K562 (cell line): ENCODE results near the gene DOK3. TPM values are rescaled to one million over a fixed set of nuclear protein-coding genes. Genes with fewer than 3 reads are reported as not detected.

Source experiments
- CBFB ChIP-seq: sonication (generic); formaldehyde crosslinking; IDR thresholded peaks from 2 replicates; pipeline ENCODE4 v1.4.0; 2020; ENCODE audit warnings: mild to moderate bottlenecking, missing genetic modification reagents
- HDAC2 ChIP-seq: fragments of 450-650 bp; IDR thresholded peaks from 2 replicates; pipeline ENCODE4 v1.6.1; 2016; ENCODE audit warnings: mild to moderate bottlenecking
- JUN ChIP-seq, 2 experiments: sonication (generic) in 1 of 2; formaldehyde crosslinking in 1 of 2; IDR thresholded peaks; 2 replicates each; pipeline versions ENCODE4 v1.6.1 to v1.8.0; 2012 to 2022; ENCODE audit warnings: borderline replicate concordance in 2 of 2, mild to moderate bottlenecking in 2 of 2, improper control_type of control experiment in 1 of 2, low read depth in 1 of 2, low read length in 1 of 2, missing genetic modification reagents in 1 of 2
- NUFIP1 ChIP-seq: fragments of 450-650 bp; IDR thresholded peaks from 2 replicates; pipeline ENCODE4 v1.6.1; 2018; ENCODE audit not compliant: partially characterized antibody
- POLR2A ChIP-seq: fragments of 450-650 bp; conservative IDR thresholded peaks from 2 replicates; pipeline ENCODE4 v1.6.1; 2016
- PYGO2 ChIP-seq: fragments of 450-650 bp; IDR thresholded peaks from 2 replicates; pipeline ENCODE4 v1.6.1; 2016; ENCODE audit warnings: mild to moderate bottlenecking, missing genetic modification characterization, moderate library complexity, missing compliant biosample characterization
- RFX5 ChIP-seq: IDR thresholded peaks from 2 replicates; pipeline ENCODE4 v1.6.1; 2011; ENCODE audit warnings: low read depth, mild to moderate bottlenecking, improper control_type of control experiment, low read length
- polyA plus RNA-seq, 8 experiments: library from polyadenylated mRNA; depleted of rRNA in 4 of 8; stranded (reverse) in 5 of 8; unstranded in 3 of 8; fragments of >200 nt; fragmentation: Nextera tagmentation in 2 of 8; fragmentation: Illumina TruSeq in 1 of 8; extraction: Ambion mirVana in 2 of 8; extraction: Trizol in 1 of 8; gene quantifications; 2 replicates each; pipeline versions ENCODE4 v1.2.1 to v1.2.3, GENCODE V29; 2011 to 2014; ENCODE audit warnings: inconsistent platforms in 1 of 8, missing spikeins in 1 of 8
- total RNA-seq, 7 experiments: library from RNA; depleted of rRNA in 6 of 7; stranded (reverse); fragments of >200 nt in 6 of 7; fragmentation: Illumina TruSeq in 2 of 7; extraction: Trizol in 2 of 7; gene quantifications; 2 replicates each; pipeline versions ENCODE4 v1.2.1 to v1.2.3, GENCODE V29; 2011 to 2021; ENCODE audit warnings: low replicate concordance in 1 of 7
- TF ChIP-seq, protein P1 (sequence below), 2 experiments: fragments of 200-800 bp in 1 of 2; sonication (Bioruptor generic) in 1 of 2; sonication (generic) in 1 of 2; formaldehyde crosslinking in 1 of 2; IDR thresholded peaks in 1 of 2; conservative IDR thresholded peaks in 1 of 2; 2 replicates each; pipeline versions ENCODE4 v1.5.0 to v1.6.1; 2016 to 2020; ENCODE audit warnings: missing compliant biosample characterization in 1 of 2, missing genetic modification characterization in 1 of 2, missing genetic modification reagents in 1 of 2
- TF ChIP-seq, protein P2 (sequence below): sonication (generic); formaldehyde crosslinking; IDR thresholded peaks from 2 replicates; pipeline ENCODE4 v1.8.0; 2023; ENCODE audit warnings: mild to moderate bottlenecking, missing genetic modification reagents
- TF ChIP-seq, protein P3 (sequence below), 2 experiments: fragments of 450-650 bp in 1 of 2; sonication (generic) in 1 of 2; formaldehyde crosslinking in 1 of 2; IDR thresholded peaks; 2 replicates each; pipeline versions ENCODE4 v1.7.1 to v1.9.0; 2016 to 2022; ENCODE audit warnings: inconsistent platforms in 1 of 2, mild to moderate bottlenecking in 1 of 2, missing genetic modification reagents in 1 of 2

DOK3 gene
- total and polyA plus RNA-seq, 9 of the 15 experiments (the other 6 are each of a cell fraction or from before 2014, with no cell fraction given): 1.3 to 23.0 (median 8.0) TPM

DNA sequence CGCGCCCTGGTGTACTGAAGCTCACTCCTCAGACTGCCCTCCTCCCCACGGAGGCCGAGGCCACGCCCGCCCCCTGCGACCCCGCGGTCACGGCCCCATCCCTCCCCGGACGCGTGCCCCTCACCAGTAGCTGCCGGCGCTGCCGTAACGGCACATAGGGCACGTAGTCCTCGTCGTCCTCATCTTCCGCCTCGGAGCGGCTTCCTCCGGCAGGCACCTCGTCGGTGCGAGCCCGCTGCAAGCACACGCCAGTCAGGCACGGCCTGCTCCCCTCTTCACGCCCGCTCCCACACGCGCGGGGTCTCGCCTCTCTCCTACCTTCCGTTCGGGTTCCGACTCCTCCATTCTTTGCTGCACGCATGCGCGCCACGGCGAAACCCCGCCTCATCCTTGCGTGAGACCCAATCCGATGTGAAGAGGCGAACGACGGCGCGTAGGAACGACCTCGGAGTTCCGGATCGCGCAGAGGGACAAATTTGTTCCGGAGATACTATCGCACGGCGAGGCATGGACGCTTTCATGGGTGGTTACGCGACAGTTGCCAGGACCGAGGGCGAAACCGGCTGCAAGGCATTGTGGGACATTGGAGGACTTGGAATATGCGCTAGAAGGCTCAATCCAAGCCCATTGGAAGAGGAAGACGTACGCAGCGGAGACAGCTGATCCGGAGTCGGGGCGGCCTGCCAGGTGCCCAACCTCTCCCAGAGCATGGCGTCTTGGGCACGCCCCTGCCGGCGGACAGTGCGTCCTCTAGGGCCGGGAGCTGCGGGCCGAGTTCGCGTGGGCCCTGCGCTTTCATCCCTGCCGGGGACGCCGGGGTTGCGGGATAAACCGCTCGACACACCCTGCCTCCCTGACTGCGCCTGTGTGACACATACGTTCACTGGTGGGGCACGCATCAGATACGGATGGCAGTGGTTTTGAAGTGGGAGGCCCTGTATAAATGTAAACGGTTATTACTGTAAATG is 7.3 kb upstream of the DOK3 start, which contains the start of gene DDX41 (continued):
- peak; percentile 61; the same call in 1 of the 2 replicates for TF ChIP-seq CBFB (CRISPR knock-in tag)
- 0 out of 2 replicates have a peak, but pooled peaks have one; percentile 20 for TF ChIP-seq JUN (IDR thresholded peaks at IDR 0.05; ENCODE audit: borderline replicate concordance, low read depth, low read length)
- no peak for TF ChIP-seq JUN (CRISPR knock-in tag; IDR thresholded peaks at IDR 0.05; ENCODE audit: borderline replicate concordance)
- TF ChIP-seq RFX5: peak; percentile 87
- TF ChIP-seq, protein P1, sequence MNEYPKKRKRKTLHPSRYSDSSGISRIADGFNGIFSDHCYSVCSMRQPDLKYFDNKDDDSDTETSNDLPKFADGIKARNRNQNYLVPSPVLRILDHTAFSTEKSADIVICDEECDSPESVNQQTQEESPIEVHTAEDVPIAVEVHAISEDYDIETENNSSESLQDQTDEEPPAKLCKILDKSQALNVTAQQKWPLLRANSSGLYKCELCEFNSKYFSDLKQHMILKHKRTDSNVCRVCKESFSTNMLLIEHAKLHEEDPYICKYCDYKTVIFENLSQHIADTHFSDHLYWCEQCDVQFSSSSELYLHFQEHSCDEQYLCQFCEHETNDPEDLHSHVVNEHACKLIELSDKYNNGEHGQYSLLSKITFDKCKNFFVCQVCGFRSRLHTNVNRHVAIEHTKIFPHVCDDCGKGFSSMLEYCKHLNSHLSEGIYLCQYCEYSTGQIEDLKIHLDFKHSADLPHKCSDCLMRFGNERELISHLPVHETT (CRISPR knock-in tag; conservative IDR thresholded peaks at IDR 0.05 in 1 of 2, IDR thresholded peaks at IDR 0.05 in 1 of 2): peak in 1 of 2 experiments; percentile 87; a peak in 2 of 4 replicates
- peak; percentile 94 for TF ChIP-seq POLR2A
- no peak for TF ChIP-seq NUFIP1
- TF ChIP-seq HDAC2: peak; percentile 89
- no peak for TF ChIP-seq PYGO2 (tag)
- TF ChIP-seq, protein P2, sequence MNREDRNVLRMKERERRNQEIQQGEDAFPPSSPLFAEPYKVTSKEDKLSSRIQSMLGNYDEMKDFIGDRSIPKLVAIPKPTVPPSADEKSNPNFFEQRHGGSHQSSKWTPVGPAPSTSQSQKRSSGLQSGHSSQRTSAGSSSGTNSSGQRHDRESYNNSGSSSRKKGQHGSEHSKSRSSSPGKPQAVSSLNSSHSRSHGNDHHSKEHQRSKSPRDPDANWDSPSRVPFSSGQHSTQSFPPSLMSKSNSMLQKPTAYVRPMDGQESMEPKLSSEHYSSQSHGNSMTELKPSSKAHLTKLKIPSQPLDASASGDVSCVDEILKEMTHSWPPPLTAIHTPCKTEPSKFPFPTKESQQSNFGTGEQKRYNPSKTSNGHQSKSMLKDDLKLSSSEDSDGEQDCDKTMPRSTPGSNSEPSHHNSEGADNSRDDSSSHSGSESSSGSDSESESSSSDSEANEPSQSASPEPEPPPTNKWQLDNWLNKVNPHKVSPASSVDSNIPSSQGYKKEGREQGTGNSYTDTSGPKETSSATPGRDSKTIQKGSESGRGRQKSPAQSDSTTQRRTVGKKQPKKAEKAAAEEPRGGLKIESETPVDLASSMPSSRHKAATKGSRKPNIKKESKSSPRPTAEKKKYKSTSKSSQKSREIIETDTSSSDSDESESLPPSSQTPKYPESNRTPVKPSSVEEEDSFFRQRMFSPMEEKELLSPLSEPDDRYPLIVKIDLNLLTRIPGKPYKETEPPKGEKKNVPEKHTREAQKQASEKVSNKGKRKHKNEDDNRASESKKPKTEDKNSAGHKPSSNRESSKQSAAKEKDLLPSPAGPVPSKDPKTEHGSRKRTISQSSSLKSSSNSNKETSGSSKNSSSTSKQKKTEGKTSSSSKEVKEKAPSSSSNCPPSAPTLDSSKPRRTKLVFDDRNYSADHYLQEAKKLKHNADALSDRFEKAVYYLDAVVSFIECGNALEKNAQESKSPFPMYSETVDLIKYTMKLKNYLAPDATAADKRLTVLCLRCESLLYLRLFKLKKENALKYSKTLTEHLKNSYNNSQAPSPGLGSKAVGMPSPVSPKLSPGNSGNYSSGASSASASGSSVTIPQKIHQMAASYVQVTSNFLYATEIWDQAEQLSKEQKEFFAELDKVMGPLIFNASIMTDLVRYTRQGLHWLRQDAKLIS: peak; percentile 61; the same call in 1 of the 2 replicates
- TF ChIP-seq, protein P3, sequence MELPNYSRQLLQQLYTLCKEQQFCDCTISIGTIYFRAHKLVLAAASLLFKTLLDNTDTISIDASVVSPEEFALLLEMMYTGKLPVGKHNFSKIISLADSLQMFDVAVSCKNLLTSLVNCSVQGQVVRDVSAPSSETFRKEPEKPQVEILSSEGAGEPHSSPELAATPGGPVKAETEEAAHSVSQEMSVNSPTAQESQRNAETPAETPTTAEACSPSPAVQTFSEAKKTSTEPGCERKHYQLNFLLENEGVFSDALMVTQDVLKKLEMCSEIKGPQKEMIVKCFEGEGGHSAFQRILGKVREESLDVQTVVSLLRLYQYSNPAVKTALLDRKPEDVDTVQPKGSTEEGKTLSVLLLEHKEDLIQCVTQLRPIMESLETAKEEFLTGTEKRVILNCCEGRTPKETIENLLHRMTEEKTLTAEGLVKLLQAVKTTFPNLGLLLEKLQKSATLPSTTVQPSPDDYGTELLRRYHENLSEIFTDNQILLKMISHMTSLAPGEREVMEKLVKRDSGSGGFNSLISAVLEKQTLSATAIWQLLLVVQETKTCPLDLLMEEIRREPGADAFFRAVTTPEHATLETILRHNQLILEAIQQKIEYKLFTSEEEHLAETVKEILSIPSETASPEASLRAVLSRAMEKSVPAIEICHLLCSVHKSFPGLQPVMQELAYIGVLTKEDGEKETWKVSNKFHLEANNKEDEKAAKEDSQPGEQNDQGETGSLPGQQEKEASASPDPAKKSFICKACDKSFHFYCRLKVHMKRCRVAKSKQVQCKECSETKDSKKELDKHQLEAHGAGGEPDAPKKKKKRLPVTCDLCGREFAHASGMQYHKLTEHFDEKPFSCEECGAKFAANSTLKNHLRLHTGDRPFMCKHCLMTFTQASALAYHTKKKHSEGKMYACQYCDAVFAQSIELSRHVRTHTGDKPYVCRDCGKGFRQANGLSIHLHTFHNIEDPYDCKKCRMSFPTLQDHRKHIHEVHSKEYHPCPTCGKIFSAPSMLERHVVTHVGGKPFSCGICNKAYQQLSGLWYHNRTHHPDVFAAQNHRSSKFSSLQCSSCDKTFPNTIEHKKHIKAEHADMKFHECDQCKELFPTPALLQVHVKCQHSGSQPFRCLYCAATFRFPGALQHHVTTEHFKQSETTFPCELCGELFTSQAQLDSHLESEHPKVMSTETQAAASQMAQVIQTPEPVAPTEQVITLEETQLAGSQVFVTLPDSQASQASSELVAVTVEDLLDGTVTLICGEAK (IDR thresholded peaks at IDR 0.05): peak; percentile 59; the same call in 1 of the 2 replicates
- TF ChIP-seq, protein P3 (CRISPR knock-in tag; IDR thresholded peaks at IDR 0.05): no peak
